Thoracic aorta (tissue), 2 donors: ENCODE results near the gene ITPR3. TPM values are rescaled to one million over a fixed set of nuclear protein-coding genes. Genes with fewer than 3 reads are reported as not detected.

Experiments
- ATAC-seq: fragments of 150-250 bp; one replicate; pipeline ENCODE4 v1.8.0; 2017; ENCODE audit warnings: low read depth; ENCODE audit not compliant: insufficient number of reproducible peaks, low FRiP score
- DNase-seq: peaks from one replicate; pipeline ENCODE4 v3.0.0-alpha.2; 2020; ENCODE audit warnings: low spot score
- H3K27ac ChIP-seq, 2 donors: fragments of 200-600 bp; sonication (generic); 1 replicate in 1 of 2; 2 replicates in 1 of 2; pipeline ENCODE4 v1.5.1; 2016; ENCODE audit warnings: mild to moderate bottlenecking in 2 of 2, moderate library complexity in 2 of 2
- H3K27me3 ChIP-seq: fragments of 200-600 bp; sonication (generic); replicated peaks from 2 replicates; pipeline ENCODE4 v1.6.0; 2016; ENCODE audit warnings: mild to moderate bottlenecking; ENCODE audit not compliant: insufficient read depth
- H3K36me3 ChIP-seq: fragments of 200-600 bp; sonication (generic); one replicate; pipeline ENCODE4 v1.5.1; 2016
- H3K4me1 ChIP-seq, 2 donors: fragments of 200-600 bp; sonication (generic); 1 replicate in 1 of 2; 2 replicates in 1 of 2; pipeline versions ENCODE4 v1.5.1 to v1.6.0; 2016; ENCODE audit warnings: low read depth in 2 of 2, mild to moderate bottlenecking in 1 of 2; ENCODE audit not compliant: control insufficient read depth in 1 of 2
- H3K4me3 ChIP-seq: fragments of 200-600 bp; sonication (generic); 2 replicates; pipeline ENCODE4 v1.5.1; 2016; ENCODE audit warnings: mild to moderate bottlenecking
- H3K9me3 ChIP-seq: fragments of 200-600 bp; sonication (generic); 2 replicates; pipeline ENCODE4 v1.5.1; 2016
- total RNA-seq, 2 donors: library from RNA; depleted of rRNA; stranded (reverse); fragments of >200 nt; gene quantifications; one replicate each; pipeline versions ENCODE4 v1.1.0 to v1.2.3, GENCODE V29; 2016
- TF ChIP-seq, protein P1 (sequence below): fragments of 200-600 bp; sonication (generic); IDR thresholded peaks from one replicate; pipeline ENCODE4 v1.5.1; 2019; ENCODE audit warnings: antibody characterized with exemption

ITPR3 gene
- total RNA-seq, 2 donors from 2014 or later, result 15.2 to 21.2 TPM

DNA sequence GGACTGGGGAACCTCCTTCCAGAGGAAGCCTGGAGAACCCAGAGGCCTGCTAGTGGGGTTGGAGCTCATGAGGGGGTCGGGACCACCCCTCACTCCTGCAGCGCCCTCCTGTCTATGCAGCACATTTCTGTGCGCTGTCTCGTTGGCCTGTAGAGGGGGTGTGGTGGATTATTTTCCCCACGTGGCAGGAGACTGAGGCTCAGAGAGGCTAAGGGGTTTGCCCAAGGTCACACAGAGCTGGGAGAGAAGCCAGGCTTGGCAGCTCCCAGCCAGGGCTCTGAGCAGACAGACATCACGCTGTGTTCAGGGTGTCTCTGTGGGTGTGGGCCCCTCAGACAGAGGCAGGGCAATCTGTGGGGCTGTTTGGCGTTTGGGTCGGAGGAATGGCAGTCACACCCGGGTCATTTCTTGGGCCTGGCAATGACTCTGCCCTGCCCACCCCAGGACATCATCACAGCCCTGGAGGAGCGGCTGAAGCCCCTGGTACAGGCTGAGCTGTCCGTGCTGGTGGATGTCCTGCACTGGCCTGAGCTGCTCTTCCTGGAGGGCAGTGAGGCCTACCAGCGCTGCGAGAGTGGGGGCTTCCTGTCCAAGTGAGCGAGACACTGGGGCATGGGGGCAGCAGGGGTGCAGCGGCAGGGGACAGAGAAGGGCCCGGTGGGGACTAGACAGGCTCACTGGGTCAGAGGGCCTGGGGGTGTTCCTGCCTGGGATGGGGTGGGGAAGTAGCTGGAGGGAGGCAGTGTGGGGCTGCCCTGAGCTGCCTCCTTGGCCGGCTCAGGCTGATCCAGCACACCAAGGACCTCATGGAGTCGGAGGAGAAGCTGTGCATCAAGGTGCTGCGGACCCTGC lies 62.7 kb downstream of the ITPR3 start:
- H3K27ac ChIP-seq, result no peak overlapping the region

DNA sequence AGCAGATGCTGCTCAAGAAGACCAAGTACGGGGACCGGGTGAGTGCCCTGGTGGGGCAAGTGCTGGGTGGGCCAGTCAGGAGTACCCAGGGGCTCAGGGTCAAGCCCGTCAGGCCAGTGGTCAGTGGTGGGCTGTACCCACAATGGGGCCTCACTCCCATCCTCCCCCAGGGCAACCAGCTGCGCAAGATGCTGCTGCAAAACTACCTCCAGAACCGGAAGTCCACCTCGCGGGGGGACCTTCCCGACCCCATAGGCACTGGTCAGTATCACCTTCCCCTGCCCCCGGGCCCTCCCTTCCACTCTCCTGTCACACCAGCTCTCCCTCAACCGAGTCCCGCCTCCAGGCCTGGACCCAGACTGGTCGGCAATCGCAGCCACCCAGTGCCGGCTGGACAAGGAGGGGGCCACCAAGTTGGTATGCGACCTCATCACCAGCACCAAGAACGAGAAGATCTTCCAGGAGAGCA lies 63.3 kb downstream of the ITPR3 start:
- H3K9me3 ChIP-seq, result no peaks in the 10 kb centered on the region
- no peak overlapping the region for H3K27ac ChIP-seq
- no peak for ATAC-seq
- H3K27me3 ChIP-seq, result no peaks in the 10 kb centered on the region
- no peak for DNase-seq
- no peak overlapping the region for H3K4me3 ChIP-seq
- TF ChIP-seq, protein P1, sequence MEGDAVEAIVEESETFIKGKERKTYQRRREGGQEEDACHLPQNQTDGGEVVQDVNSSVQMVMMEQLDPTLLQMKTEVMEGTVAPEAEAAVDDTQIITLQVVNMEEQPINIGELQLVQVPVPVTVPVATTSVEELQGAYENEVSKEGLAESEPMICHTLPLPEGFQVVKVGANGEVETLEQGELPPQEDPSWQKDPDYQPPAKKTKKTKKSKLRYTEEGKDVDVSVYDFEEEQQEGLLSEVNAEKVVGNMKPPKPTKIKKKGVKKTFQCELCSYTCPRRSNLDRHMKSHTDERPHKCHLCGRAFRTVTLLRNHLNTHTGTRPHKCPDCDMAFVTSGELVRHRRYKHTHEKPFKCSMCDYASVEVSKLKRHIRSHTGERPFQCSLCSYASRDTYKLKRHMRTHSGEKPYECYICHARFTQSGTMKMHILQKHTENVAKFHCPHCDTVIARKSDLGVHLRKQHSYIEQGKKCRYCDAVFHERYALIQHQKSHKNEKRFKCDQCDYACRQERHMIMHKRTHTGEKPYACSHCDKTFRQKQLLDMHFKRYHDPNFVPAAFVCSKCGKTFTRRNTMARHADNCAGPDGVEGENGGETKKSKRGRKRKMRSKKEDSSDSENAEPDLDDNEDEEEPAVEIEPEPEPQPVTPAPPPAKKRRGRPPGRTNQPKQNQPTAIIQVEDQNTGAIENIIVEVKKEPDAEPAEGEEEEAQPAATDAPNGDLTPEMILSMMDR, result no peak
- H3K36me3 ChIP-seq, result no peaks in the 10 kb centered on the region
- no peaks in the 10 kb centered on the region for H3K4me1 ChIP-seq

More for the DNA sequence above, 62.7 kb downstream of the ITPR3 start:
- Histone ChIP-seq H3K4me3 (no peak overlapping the region), H3K36me3 (no peaks in the 10 kb centered on the region), H3K9me3 (no peaks in the 10 kb centered on the region), H3K4me1 (no peaks in the 10 kb centered on the region), H3K27me3 (no peaks in the 10 kb centered on the region)
- TF ChIP-seq, protein P1, result no peak
- DNase-seq (no peak), ATAC-seq (no peak)

DNA sequence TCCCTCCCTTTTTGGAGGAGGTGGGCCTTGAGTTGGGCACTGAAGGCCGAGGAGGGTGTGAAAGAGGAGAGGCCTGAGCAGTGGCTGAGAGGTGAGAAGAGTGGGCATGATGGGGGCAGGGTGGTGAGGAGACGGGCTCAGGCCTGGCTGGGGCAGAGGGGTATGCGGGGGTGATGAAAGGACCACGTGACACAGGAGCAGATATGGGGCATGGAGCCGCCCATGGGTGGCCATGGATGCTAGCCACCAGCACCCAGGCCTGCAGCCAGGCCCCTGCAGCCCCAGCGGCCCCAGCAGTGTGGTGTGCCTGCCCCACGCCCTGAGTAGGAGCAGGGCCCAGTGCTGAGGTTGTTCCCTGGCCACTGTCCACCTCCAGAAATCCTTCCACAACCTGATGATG lies 63.9 kb downstream of the ITPR3 start:
- Histone ChIP-seq H3K9me3 (no peaks in the 10 kb centered on the region), H3K4me3 (no peak overlapping the region), H3K36me3 (no peaks in the 10 kb centered on the region), H3K27me3 (no peaks in the 10 kb centered on the region), H3K27ac (no peak overlapping the region), H3K4me1 (no peaks in the 10 kb centered on the region)
- TF ChIP-seq, protein P1, result no peak
- DNase-seq (no peak), ATAC-seq (no peak)

DNA sequence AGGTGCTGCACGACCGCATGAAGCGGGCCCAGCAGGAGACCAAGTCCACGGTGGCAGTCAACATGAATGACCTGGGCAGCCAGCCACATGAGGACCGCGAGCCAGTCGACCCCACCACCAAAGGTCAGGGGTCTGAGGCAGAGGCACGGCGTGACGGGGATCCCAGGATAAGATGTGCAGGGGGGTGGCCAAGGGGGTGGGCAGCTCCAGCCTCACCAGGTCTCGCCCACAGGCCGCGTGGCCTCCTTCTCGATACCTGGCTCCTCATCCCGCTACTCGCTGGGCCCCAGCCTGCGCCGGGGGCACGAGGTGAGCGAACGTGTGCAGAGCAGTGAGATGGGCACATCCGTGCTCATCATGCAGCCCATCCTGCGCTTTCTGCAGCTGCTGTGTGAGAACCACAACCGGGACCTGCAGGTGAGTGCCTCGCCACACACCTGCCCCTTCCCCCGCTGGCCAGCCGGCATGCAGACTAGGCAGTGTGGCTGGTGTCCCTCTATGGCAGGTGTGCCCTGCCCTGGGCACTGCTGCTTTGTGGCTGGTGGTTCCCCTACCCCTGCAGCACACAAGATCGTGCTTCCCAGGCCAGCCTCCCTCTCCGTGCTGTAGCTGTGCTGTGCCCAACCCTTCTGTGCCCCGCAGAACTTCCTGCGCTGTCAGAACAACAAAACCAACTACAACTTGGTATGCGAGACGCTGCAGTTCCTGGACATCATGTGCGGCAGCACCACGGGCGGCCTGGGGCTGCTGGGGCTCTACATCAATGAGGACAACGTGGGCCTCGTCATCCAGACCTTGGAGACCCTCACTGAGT lies 64.5 kb downstream of the ITPR3 start:
- Histone ChIP-seq H3K27me3 (no peaks in the 10 kb centered on the region), H3K4me1 (no peaks in the 10 kb centered on the region), H3K9me3 (no peaks in the 10 kb centered on the region), H3K27ac (no peak overlapping the region), H3K36me3 (no peaks in the 10 kb centered on the region), H3K4me3 (no peak overlapping the region)
- DNase-seq (no peak), ATAC-seq (no peak)
- TF ChIP-seq, protein P1, result no peak
